ENCODE results near the gene MEGF11.

- TF ChIP-seq ZNF274 (IDR thresholded peaks at IDR 0.05; ENCODE audit: low read depth, low read length) (no peak), SUZ12 (IDR thresholded peaks at IDR 0.05; ENCODE audit: extremely low read depth, insufficient read depth, insufficient read length) (no peak)
Observed at GRCh38 chr15:66147440-66147839, 106.1 kb downstream of the MEGF11 start.
